ENCODE data around the gene IKZF2.

DNA sequence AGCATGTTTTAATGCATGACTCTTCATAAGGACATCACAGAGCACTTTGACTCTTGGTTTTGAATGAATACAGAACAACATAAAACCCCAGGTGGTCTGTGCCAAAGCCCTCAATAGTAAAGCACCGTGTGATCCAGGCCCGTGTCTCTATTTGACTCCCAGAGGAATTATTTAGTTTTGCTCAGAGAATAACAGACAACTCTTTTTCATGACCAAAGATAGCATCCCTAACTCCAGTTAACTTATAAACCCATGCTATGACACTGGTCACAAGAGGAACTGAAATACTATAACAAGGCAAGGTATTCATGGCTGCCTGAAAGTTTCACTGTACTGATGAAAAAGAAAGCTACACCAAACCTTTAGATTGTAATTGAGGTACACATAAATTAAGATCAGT is 128.4 kb downstream of the IKZF2 start:
- no peak for TF ChIP-seq CBFB (CRISPR knock-in tag; IDR thresholded peaks at IDR 0.05)
- no peak for TF ChIP-seq KAT2B (IDR thresholded peaks at IDR 0.05; ENCODE audit: low read depth, low read length)
